ENCODE measurements around the gene PARD3.
"Not testable (repeated sequence)": the region's sequence is repeated elsewhere in the genome, so short reads cannot be mapped to it uniquely, and the experiment has no call there.

Gene PARD3

GRCh38 chr10:34081948-34082347 is 733.1 kb downstream of the PARD3 start:
- DNase-seq: no peak

DNA sequence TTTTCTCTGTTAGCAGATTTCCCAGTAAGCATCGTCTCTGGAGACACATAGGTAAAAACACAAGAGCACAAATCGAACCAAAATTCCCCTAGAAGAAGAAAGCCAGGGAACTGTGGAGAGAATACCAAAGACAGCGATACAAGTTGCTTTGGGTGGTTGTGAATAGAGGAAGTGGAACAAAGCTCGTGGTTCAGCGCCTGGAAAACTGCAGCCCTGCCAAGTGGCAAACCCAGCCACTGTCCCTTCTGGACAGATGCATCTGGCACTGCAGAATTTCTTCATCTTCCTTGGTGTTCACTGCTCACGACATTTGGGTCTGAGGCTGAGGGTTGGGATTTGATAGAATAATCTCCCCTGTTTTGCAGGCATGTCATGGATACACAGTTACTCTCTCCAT is 733.8 kb downstream of the PARD3 start:
- no peak for DNase-seq

DNA sequence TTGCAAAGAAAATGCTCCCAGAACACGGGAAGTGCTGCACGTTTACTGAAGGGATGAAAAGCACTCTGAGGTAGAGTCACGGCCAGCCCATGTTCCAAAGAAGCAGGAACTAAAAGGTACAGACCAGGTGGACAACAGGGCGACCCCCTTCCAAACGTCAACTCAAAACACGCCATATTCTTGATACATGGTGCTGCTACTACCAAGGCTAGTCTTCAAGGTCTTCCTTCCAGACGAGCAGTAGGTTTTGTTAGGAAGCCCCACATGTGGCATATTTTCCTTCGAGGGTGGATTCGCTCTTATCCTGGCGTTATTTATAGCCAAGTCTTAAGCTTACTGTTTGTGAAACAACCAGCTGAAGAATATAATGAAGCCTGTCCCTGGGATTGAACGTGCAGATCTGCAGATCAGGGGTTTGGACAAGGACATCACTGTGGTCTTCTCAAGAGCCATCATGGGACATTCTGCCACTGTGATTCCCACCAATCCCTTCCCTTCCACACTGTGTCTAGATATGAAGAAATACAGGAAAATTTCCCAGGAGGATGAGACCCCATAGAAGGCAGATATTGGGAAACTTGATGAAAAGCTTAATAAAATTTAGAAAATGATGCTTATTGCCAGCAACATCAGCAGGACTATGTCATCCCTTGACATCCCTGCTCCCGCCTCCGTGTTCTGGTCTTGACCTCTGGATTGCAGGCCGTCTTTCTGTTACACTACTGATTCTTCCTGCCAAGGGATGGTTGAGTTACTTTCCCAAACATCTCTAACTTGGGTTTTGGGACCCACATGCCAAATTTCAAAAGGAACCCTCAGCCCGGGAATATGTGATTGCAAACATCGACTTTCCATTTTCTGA is 734.4 kb downstream of the PARD3 start:
- DNase-seq: no peak

GRCh38 chr10:34079702-34080484 is 735.2 kb downstream of the PARD3 start:
- no peak for DNase-seq

GRCh38 chr10:34078745-34079470 is 736.2 kb downstream of the PARD3 start:
- no peak for DNase-seq

GRCh38 chr10:34078017-34078744 is 736.9 kb downstream of the PARD3 start:
- no peak for DNase-seq

DNA sequence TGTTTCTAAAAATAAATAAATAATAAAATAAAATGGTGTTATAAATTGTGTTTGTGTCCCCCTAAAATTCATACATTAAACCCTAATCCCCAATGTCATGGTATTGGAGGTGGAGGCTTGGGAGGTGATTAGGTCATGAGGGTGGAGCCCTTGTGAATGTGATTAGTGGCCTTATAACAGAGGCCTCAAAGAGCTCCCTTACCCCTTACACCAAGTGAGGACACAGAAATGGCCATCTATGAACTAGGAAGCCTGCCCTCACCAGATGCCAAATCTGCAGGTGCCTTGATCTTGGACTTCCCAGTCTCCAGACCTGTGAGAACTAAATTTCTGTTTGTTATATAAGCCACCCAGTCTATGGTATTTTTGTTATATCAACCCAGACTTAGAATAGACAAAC is 738.7 kb downstream of the PARD3 start:
- DNase-seq: no peak

DNA sequence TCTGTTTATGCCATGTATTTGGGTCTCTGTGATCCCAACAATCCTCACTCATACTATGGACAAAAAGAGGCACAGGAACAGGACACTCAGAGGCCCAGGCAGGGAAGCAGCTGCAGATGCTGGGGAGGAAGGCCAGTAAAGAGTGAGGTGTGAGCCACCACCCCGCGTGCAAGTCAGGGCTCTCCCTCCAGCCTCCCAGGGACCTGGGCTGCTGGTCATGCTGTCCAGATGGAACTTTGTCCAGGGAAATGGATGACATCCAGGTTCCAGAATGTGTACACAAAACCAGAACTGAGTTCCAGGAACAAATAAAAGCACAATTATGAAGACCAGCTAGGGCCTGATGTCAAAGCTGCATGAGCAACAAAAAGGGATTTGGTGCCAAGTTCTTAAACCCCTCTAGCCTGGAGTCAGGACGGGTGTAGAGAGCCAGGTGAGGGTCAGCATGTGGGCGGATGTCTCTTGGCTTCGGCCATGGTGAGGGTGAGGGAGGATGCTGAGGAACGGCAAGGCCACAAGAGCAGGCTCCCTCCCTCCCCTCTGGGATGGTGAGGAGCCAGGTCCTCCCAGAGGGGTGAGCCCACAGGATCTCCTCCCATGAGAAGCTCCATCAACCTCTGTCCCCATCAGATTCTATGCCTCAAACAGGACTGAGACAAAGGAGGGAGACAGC is 739.7 kb downstream of the PARD3 start:
- DNase-seq: no peak

- no peak for DNase-seq
Measured at GRCh38 chr10:34074051-34074450, 741.0 kb downstream of the PARD3 start.

DNA sequence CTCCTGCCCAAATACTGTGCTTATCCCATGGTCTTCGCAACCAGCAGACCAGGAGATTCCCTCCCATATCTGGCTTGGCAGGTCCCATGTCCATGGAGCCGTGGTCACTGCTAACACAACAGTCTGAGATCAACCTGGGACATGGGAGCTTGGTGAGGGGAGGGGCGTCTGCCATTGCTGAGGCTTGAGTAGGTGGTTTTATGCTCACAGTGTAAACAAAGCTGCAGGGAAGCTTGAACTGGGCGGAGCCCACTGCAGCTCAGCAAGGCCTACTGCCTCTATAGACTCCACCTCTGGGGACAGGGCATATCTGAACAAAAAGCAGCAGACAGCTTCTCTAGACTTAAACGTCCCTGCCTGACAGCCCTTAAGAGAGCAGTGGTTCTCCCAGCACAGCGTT is 747.4 kb downstream of the PARD3 start:
- DNase-seq: not testable (repeated sequence)

- no peak for DNase-seq
Measured at GRCh38 chr10:34063592-34063991, 751.5 kb downstream of the PARD3 start.

- no peak for DNase-seq
Measured at GRCh38 chr10:34061841-34062240, 753.3 kb downstream of the PARD3 start.

Measured in effector CD8-positive, alpha-beta T cell (primary cell).